HL-60 (cell line): ENCODE results near the gene TMEM178A.

ENCODE experiments used
- DNase-seq, 2 experiments: peaks; one replicate each; pipeline ENCODE4 v3.0.0-alpha.2; 2010 to 2020; ENCODE audit warnings: low read depth in 1 of 2, low spot score in 1 of 2
- H3K27ac ChIP-seq: fragments of 250-450 bp; sonication (Bioruptor Pico); replicated peaks from 2 replicates; pipeline ENCODE4 v1.5.1; 2020; ENCODE audit warnings: mild to moderate bottlenecking, moderate library complexity
- H3K27me3 ChIP-seq: fragments of 250-450 bp; sonication (Bioruptor Pico); 2 replicates; pipeline ENCODE4 v1.5.1; 2021; ENCODE audit warnings: mild to moderate bottlenecking, moderate library complexity; ENCODE audit not compliant: insufficient read depth, poor library complexity, severe bottlenecking
- H3K4me3 ChIP-seq: replicated peaks from 2 replicates; pipeline ENCODE4 v1.5.1; 2011; ENCODE audit warnings: mild to moderate bottlenecking, control low read depth, low read length; ENCODE audit not compliant: insufficient read depth
- CTCF ChIP-seq: IDR thresholded peaks from one replicate; pipeline ENCODE4 v1.5.1; 2011; ENCODE audit warnings: low read length, control low read depth, inconsistent platforms; ENCODE audit not compliant: insufficient read depth
- GABPA ChIP-seq: IDR thresholded peaks from 2 replicates; pipeline ENCODE4 v1.6.1; 2012; ENCODE audit warnings: low read depth
- POLR2AphosphoS5 ChIP-seq: IDR thresholded peaks from 2 replicates; pipeline ENCODE4 v1.6.1; 2012; ENCODE audit warnings: low read depth
- REST ChIP-seq: IDR thresholded peaks from 2 replicates; pipeline ENCODE4 v1.6.1; 2012; ENCODE audit warnings: low read depth; ENCODE audit not compliant: insufficient replicate concordance
- SPI1 ChIP-seq: IDR thresholded peaks from 2 replicates; pipeline ENCODE4 v1.6.1; 2012; ENCODE audit warnings: low read depth, mild to moderate bottlenecking, borderline replicate concordance
- long read RNA-seq: library from polyadenylated mRNA; unstranded; transcript quantifications from one replicate; pipeline ENCODE4 v2.0.0, GENCODE V29; 2020

Gene TMEM178A
- long read RNA-seq = 0 reads

DNA sequence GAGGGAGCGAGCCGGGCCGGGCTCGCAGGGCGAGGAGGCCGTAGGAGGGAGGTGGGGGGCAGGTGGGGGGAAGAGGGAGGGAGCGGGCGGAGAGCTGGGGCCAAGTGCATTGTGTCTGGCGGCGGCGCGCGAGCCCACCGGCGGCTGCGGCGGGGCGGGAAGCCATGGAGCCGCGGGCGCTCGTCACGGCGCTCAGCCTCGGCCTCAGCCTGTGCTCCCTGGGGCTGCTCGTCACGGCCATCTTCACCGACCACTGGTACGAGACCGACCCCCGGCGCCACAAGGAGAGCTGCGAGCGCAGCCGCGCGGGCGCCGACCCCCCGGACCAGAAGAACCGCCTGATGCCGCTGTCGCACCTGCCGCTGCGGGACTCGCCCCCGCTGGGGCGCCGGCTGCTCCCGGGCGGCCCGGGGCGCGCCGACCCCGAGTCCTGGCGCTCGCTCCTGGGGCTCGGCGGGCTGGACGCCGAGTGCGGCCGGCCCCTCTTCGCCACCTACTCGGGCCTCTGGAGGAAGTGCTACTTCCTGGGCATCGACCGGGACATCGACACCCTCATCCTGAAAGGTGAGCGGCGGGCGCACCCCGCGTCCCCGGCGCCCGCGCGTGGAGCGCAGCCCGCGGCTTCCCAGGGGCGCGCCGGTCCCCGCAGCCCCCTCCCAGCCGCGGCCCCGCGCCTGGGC is at the start of gene TMEM178A:
TMEM178A (plus strand) TSS at position 107 of the 680 bp plus-strand sequence; CDS start at position 165, 58 bp downstream.
- no peak for TF ChIP-seq CTCF
- H3K27me3 ChIP-seq = peaks cover 17% of the 10 kb centered on the region
- peak within 1 kb of the TSS; percentile 38 for H3K4me3 ChIP-seq
- DNase-seq = no peak
- H3K27ac ChIP-seq = no peak within 1 kb of the TSS

DNA sequence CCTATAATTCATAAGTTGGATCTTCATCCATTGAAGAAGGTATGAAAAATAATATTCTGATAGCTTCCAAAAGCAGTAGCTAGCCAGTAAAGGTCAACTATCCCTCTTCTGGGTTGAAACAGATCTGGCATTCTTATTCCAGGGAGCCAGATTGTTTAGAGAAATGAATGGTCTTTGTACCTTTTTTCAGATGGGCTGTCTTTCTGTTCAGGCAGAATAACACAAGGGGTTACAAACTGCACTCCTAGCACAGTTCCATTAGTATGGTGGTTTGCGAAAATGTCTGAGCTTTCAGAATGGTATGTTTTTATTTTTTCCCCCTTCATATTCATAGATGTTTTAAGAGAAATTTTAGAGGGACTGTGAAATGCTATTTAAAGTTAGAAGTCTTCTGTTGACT is 47.5 kb upstream of the TMEM178A start:
- TF ChIP-seq POLR2AphosphoS5 (no peak), GABPA (no peak), CTCF (no peak), SPI1 (no peak), REST (no peak)
- no peak overlapping the region for H3K4me3 ChIP-seq
- H3K27ac ChIP-seq = no peak overlapping the region
- no peak for DNase-seq
- no peaks in the 10 kb centered on the region for H3K27me3 ChIP-seq

- no peak for TF ChIP-seq CTCF
- TF ChIP-seq SPI1 = peak; percentile 85
- H3K4me3 ChIP-seq = no peak overlapping the region
- no peak overlapping the region for H3K27ac ChIP-seq
- peak in 1 of 2 experiments; percentile 16 for DNase-seq
- H3K27me3 ChIP-seq = no peaks in the 10 kb centered on the region
Measured at GRCh38 chr2:39618736-39619135, 47.0 kb upstream of the TMEM178A start.

GRCh38 chr2:39620067-39620466 is 45.6 kb upstream of the TMEM178A start:
- Histone ChIP-seq H3K4me3 (no peak overlapping the region), H3K27ac (peak overlapping the region; percentile 21), H3K27me3 (no peaks in the 10 kb centered on the region)
- TF ChIP-seq GABPA (no peak), REST (no peak), CTCF (no peak), POLR2AphosphoS5 (peak; percentile 87), SPI1 (peak; percentile 9; the same call in 1 of the 2 replicates)
- peak; percentile 53 to 94 for DNase-seq
